ENCODE results near the gene SERTAD1. TPM values are rescaled to one million over a fixed set of nuclear protein-coding genes. Genes with fewer than 3 reads are reported as not detected.

SERTAD1 gene
- total RNA-seq, 1 experiment from 2014 or later = 35.3 TPM

DNA sequence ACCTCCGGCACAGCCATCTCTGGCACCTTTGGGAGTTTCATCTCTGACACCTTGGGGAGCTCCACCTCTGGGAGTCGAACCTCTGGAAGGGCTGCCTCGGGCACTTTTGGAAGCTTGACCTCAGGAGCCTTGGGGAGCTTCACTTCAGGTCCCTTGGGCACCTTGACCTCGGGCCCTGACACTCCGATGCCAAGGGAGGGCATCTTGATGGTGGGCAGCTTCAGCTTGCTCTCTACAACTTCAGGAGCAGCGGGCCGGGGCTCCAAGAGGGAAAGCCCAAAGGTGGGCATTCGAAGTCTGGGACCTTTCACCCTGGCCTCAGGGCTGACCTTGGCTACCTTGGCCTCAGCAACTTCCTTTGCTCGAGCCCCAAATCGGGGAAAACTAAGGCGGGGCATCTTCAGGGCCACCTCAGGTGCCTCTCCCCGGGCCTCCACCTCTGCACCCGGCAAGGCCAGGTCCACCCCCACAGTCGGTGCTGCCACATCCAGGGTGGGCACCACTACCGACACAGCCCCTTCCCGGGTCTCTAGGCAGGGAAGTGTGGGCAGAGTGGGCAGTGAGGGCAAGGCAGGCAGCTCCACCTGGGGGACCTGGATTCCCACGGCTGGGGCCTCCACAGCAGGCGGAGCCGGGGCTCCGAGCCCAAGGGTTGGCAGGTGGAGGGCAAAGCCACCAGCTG, 28.8 kb downstream of the SERTAD1 start:
- no peak overlapping the region for H3K4me3 ChIP-seq
- H3K36me3 ChIP-seq = no peaks in the 10 kb centered on the region
- no peak for DNase-seq
- H3K9me3 ChIP-seq = no peaks in the 10 kb centered on the region
- no peaks in the 10 kb centered on the region for H3K27me3 ChIP-seq

DNA sequence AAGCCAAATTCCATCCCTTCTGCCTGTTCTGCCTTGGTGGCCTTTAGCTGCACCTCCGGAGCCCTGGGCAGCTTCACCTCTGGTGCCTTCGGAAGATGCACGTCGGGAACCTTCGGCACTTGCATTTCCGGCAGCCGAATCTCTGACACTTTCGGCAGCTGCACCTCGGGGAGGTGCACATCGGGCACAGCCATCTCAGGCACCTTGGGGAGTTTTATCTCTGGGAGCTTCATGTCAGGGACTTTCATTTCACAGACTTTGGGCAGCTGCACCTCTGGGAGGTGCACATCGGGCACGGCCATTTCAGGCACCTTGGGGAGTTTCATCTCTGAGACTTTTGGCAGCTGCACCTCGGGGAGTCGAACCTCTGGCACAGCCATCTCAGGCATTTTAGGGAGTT, 29.8 kb downstream of the SERTAD1 start:
- Histone ChIP-seq H3K9me3 (no peaks in the 10 kb centered on the region), H3K4me3 (no peak overlapping the region), H3K27me3 (no peaks in the 10 kb centered on the region), H3K36me3 (no peaks in the 10 kb centered on the region)
- DNase-seq = no peak

DNA sequence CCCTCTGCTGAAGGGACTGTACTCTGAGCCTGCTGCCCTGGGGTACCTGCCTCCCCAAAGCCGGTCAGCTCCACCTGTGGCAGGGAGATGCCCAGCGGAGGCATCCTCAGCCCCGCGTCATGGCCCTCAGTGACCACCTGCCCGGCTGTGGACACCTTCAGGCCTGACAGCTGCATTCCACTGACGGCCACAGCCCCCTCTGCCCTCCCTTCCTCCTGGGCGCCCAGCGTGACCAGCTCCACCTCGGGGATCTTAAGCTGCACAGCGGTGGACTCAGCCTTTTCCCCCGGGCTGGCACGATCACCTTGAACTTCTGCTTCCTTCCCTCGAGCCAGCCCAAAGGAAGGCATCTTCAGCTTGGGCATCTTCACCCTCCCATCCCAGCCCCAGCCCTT, 31.0 kb downstream of the SERTAD1 start:
- H3K9me3 ChIP-seq = no peaks in the 10 kb centered on the region
- no peaks in the 10 kb centered on the region for H3K27me3 ChIP-seq
- DNase-seq = no peak
- H3K36me3 ChIP-seq = no peaks in the 10 kb centered on the region
- no peak overlapping the region for H3K4me3 ChIP-seq

DNA sequence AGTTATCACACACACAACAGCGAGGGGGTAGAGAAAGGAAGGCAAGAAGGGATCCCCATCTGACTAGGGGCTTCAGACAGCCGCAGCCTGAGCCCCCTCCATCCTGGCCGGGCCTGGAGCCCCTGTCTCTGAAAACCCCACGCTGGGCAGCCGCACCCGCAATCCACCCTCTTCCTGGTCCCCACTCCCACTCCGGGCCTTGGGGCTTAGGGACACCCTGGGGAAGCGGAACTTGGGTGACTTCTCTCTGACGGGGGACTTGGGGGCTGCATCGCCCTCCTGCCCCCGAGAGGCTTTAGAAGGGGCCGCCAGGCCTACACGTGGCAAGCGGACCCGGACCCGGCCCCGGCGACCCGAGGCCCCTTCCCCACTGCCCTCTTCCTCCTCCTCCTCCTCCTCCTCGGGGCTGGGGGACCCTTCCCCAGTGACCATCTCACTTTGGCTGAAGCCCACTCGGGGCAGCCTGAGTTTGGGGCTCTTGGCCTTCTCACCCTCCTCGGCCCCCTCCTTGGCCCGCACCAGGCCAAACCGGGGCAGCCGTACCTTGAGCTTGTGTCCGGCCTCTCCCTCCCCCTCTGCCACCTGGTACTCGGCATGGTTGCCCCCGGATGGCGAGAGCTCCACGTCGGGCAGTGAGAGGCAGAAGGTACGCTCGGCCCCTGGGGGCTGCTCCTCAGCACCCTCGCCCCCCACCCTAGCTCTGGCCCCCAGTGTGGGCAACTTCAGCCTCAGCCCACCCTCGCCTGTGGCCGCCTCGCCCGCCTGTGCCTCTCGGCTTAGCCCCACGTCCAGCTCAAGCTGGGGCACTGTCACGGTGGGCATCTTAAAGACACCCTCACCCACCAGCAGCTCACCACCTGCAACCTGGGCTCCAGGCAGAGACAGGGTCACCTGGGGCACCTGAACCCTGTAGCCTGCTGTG, 31.6 kb downstream of the SERTAD1 start:
- Histone ChIP-seq H3K36me3 (no peaks in the 10 kb centered on the region), H3K4me3 (no peak overlapping the region), H3K9me3 (no peaks in the 10 kb centered on the region), H3K27me3 (no peaks in the 10 kb centered on the region)
- DNase-seq = no peak

DNA sequence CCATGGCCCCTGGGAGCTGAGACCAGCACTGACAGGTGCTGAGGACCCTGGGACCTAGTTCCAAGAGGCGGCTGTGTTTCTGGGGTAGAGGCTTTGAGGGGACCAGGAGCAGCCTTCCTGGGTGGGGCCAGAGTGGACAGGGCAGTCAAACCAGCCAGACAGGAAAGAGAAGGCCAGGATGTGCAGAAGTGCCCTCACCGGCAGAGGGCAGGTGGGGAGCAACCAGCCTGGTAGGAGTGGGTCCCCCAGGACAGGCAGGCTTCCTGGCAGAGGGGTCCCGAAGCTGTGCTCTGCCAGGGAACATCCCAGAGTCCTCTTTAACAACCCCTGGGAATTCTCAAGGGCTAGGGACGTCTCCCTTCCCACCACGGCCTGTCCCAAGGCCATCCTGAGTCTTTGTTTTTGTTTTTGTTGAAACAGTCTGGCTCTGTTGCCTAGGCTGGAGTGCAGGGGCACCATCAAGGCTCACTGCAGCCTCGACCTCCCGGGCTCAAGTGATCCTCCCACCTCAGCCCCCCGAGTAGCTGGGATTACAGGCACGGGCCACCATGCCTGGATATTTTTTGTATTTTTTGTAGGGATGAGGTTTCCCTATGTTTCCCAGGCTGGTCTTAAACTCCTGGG, 32.8 kb downstream of the SERTAD1 start:
- no peak for DNase-seq
- H3K36me3 ChIP-seq = no peaks in the 10 kb centered on the region
- no peaks in the 10 kb centered on the region for H3K27me3 ChIP-seq
- H3K4me3 ChIP-seq = no peak overlapping the region
- no peaks in the 10 kb centered on the region for H3K9me3 ChIP-seq

DNA sequence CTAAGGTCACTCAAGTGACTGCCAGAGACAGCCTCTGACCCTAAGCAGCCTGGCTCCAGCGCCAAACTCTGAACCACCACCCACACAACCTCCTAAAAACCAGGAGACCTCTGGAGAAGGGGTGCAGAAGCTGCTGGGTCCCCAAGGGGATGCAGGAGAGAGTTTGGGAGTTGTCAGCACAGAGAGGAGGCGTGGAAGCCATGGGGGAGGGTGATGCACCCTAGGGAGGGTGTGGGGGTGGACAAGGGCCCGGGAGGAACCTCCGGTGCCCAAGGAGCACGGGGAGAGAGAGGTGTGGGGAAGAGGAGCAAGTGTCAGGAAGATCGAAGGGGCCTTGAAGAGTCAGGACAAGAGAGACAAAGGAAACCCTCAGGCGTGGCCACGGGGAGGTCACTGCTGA, 33.7 kb downstream of the SERTAD1 start:
- no peak for DNase-seq
- Histone ChIP-seq H3K27me3 (no peaks in the 10 kb centered on the region), H3K9me3 (no peaks in the 10 kb centered on the region), H3K4me3 (no peak overlapping the region), H3K36me3 (no peaks in the 10 kb centered on the region)

DNA sequence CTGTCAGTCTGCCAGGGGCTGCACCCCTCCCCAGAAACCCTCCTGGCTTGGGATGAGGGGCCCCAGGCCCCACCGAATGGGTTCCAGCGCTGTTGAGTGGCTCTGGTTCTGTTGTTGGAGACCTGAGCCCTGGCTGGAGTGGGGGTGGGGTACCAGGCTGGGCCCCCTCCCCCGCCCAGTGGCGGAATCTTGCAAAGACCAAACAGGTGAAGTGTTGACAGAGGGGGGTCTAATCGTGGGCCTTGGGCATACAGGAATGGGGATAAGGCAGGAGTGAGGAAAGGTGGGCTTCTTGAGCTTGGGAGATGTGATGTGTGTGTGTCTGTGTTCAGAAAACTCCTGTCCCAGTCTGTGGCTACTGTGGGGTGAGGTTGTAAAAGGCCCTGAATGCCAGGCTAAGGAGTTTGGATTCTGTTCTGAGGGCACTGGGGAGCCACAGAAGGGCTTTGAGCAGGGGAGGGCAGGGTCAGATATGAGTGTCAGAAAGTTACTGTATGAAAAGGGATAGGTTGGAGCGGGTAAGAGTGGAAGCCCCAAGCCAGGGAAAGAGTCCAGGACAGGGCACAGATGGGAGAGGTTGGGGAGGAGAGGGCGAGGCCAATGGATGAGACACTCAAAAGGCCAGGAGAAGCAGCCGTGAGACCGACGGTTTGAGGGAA, 35.6 kb downstream of the SERTAD1 start, which contains the start of gene HIPK4:
Gene HIPK4, minus strand, starts transcription at position 98 of the 659 bp plus-strand sequence. CDS start 279 bp downstream, outside the sequence.
- DNase-seq = no peak
- no peaks in the 10 kb centered on the region for H3K36me3 ChIP-seq
- H3K27me3 ChIP-seq = no peaks in the 10 kb centered on the region
- no peak within 1 kb of the TSS for H3K4me3 ChIP-seq
- H3K9me3 ChIP-seq = no peaks in the 10 kb centered on the region

DNA sequence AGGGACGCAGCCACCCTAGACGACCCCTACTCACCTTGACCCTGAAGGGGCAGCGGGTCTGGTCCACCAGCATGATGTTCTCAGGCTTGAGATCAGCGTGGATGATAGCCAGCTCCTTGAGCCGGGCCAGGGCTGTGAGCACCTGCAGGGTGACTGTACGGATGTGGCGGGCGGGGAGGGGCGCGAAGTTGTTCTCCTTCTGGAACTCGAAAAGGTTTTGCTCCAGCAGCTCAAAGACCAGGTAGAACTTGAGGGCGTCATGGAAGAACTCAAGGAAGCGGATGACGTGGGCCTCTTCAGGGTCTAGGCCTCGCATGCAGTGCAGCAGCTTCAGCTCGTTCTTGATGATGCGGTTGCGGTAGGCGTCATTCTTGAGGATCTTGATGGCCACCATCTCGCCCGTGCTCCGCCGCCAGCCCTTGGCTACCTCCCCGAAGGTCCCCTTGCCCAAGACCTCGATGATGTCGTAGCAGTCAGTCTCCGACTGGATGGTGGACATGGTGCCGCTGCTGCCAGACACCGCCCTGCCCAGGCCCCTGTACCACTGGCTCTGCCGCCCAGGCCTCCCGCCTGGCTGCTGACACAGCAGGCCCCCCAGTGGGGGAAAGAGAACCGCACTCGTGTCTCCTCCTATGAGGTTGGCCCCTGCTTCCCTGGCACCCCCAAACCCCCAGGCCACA, 36.2 kb downstream of the SERTAD1 start:
- no peaks in the 10 kb centered on the region for H3K36me3 ChIP-seq

DNA sequence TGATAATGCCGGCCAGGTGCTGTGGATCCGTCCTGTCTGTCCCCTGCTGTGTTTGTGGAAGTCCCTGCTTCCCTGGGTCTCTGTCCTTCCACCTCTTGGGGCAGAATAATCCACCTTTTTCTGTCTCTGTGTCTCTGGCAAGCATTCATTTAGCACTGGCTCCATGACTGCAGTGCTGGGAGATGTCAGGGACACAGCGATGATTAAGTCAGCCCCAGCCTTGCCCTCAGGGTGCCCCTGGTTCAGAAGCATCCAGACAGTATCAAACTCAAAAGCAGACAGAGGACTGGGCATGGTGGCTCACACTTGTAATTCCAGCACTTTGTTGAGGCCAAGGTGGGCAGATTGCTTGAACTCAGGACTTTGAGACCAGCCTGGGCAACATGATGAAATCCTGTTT, 37.3 kb downstream of the SERTAD1 start:
- Histone ChIP-seq H3K4me3 (no peak overlapping the region), H3K36me3 (no peaks in the 10 kb centered on the region), H3K9me3 (no peaks in the 10 kb centered on the region), H3K27me3 (no peaks in the 10 kb centered on the region)
- DNase-seq = no peak

More for the DNA sequence above, 36.2 kb downstream of the SERTAD1 start:
- no peak for DNase-seq
- Histone ChIP-seq H3K9me3 (no peaks in the 10 kb centered on the region), H3K4me3 (no peak overlapping the region), H3K27me3 (no peaks in the 10 kb centered on the region)

DNA sequence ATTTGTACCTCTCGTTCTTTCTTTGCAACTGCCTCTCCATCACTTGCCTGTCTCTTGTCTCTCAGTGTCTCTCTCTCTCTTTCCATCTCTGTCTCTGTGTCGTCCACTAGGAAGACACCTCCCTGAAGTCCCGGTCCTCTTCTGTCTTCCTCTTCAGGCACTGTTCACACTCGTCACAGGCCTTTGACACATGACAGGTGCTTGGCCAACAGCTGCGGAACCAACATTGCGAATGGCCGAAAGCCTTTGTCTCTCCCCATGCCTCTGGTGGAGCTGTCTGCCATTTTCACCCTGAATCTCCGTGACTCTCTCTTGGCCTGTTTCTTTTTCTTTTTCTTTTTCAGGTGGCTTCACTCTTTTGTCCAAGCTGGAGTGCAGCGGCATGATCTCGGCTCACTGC, 38.6 kb downstream of the SERTAD1 start:
- no peaks in the 10 kb centered on the region for H3K9me3 ChIP-seq
- no peak for DNase-seq
- H3K36me3 ChIP-seq = no peaks in the 10 kb centered on the region
- no peaks in the 10 kb centered on the region for H3K27me3 ChIP-seq
- H3K4me3 ChIP-seq = no peak overlapping the region

DNA sequence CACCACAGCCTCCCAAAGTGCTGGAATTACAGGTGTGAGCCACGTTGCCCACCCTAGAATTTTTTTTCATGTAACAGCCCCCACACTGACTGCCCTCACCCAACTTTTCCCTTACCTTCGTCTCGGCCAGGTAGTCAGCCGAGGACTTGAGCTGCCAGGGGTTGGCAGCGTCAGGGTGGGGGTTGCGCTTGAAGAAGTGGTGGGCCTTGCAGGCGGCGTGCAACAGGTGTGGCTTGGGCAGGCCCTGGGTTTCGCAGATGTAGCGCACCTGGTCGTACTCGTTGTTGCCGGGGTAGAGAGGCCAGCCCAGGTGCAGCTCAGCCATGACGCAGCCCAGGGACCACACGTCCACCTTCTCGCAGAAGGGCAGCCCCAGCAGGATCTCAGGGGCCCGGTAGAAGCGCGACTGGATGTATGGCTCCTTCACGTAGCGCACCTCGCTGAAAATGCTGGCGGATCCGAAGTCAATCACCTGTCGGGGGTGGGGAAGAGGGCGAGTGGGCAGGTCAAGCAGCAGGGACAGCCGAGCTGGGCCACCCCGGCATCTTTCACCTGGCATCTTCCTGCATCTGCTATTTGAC, 42.0 kb downstream of the SERTAD1 start:
- DNase-seq = no peak
- H3K27me3 ChIP-seq = no peaks in the 10 kb centered on the region
- H3K4me3 ChIP-seq = no peak overlapping the region
- H3K9me3 ChIP-seq = no peaks in the 10 kb centered on the region
- H3K36me3 ChIP-seq = no peaks in the 10 kb centered on the region

DNA sequence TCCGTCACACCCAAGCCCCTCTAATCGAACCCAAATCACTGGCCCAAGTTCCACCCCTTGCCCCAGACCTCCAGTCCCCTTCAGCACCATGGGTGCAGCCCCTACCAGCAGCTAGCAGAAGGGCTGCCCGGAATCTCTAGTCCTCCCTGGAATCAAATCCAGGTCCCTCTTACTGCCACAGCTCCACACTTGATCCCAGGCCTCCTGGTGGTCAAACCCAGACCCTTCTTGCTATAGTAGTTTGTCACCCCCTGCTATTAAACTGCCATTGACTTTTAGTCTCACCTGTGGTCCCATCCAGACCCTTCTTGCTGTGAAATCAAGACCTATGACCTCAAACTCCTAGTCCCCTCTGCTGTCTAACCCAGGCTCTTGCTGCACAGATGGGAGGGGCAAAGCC, 44.5 kb downstream of the SERTAD1 start:
- DNase-seq = no peak
- H3K4me3 ChIP-seq = no peak overlapping the region

DNA sequence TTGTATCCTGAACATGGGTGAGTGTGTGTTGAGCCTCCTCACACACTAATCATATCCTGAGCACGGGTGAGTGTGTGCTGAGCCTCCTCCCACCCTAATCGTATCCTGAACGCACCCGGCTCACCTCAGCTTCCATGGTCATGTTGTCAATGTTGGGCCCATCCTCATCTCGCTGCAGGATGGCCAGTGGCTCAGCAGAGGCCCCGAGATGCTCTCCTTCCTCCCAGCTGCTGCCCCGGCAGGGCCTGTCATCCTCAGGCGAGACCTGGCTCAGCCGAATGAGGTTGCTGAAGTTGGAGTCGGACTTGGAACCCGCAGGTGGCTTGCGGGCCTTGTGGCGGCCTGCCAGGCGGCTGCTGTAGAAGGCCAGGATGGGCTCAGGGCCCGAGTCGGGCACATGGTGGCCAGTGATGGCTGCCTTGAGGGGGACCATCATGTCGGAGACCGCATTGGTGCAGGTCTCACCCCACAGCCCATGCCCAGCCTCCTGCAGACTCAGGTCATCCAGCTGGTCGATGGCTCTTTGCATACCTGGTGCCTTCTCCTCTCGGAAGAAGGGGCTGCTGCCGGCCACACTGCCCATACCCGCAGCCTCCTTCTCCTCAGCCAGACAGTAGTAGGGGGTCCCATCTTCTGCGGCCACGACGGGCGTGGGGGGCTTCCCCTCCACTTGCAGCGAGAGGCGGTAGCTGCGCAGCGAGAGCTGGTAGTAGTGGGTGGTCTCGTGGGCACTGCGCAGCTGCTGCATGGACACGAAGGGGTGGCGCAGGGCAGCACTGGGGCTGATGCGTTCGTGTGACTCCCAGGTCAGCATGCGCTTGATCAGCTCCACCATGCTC, 45.4 kb downstream of the SERTAD1 start:
- Histone ChIP-seq H3K4me3 (no peak overlapping the region), H3K9me3 (no peaks in the 10 kb centered on the region), H3K27me3 (no peaks in the 10 kb centered on the region), H3K36me3 (no peaks in the 10 kb centered on the region)
- no peak for DNase-seq

More for the DNA sequence above, 44.5 kb downstream of the SERTAD1 start:
- Histone ChIP-seq H3K36me3 (no peaks in the 10 kb centered on the region), H3K27me3 (no peaks in the 10 kb centered on the region), H3K9me3 (no peaks in the 10 kb centered on the region)

DNA sequence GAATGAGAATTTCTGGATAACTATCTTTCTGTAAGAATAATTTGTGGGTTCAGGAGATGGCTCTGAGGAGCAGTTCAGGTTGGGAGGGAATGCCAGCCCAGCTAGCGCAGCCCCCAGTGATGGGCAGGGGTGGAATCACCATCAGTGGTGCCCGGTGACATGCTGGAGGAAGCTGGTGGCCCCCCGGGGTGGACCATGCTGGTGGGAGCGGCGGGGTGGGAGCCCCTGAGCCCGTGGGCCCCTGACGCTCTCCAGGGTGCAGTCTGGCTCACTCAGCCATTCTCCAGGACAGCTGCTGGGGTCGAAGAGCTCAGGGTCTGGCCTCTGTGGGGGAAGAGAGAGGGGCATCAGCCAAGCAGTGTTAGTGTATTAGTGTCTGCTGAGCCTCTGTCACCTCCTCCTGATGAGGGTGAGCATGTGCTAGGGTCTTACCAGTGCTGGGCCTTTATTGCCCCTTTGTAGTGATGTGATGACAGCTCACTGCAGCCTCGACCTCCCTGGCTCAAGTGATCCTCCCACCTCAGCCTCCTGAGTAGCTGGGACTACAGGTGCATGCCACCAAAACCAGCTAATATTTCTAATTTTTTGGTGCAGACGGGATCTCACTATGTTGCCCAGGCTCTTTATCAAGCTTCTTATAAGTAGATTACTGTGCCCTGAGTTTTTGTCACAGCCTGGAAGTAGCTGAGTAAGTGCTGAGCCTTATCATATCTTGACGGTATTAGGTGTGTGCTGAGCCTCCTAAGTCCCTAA, 46.2 kb downstream of the SERTAD1 start:
- no peak overlapping the region for H3K4me3 ChIP-seq
- DNase-seq = no peak
- H3K36me3 ChIP-seq = no peaks in the 10 kb centered on the region
- H3K9me3 ChIP-seq = no peaks in the 10 kb centered on the region
- no peaks in the 10 kb centered on the region for H3K27me3 ChIP-seq

DNA sequence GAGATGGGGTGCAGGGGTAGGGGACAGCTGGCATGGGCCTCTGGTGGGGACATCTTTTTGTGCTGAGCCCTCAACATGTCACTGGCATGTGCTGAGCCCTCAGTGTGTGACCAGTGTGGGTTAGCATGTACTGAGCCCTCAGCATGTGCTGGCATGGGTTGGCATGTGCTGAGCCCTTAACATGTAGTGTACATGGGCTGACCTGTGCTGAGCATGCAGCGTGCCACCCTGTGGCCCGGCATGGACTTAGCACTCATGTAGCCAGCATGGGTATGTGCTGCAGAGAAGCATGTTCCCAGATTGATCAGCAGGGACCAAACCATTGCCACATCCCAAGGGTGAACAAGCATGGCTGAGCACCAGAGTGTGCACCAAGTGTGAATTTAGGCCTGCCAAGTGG, 47.3 kb downstream of the SERTAD1 start:
- Histone ChIP-seq H3K4me3 (no peak overlapping the region), H3K9me3 (no peaks in the 10 kb centered on the region), H3K36me3 (no peaks in the 10 kb centered on the region), H3K27me3 (no peaks in the 10 kb centered on the region)
- DNase-seq = no peak

Measured in MG63 (cell line).